GM21423 (cell line): ENCODE data around the gene ANTXR1.

Source experiments
- ATAC-seq: cut with Tn5 transposase; IDR thresholded peaks from one replicate; pipeline ENCODE4 v1.9.1; 2021; ENCODE audit warnings: mild to moderate bottlenecking, moderate library complexity; ENCODE audit not compliant: unreplicated experiment

ANTXR1 gene

GRCh38 chr2:69203166-69203985 lies 190.4 kb downstream of the ANTXR1 start:
- ATAC-seq: no peak

DNA sequence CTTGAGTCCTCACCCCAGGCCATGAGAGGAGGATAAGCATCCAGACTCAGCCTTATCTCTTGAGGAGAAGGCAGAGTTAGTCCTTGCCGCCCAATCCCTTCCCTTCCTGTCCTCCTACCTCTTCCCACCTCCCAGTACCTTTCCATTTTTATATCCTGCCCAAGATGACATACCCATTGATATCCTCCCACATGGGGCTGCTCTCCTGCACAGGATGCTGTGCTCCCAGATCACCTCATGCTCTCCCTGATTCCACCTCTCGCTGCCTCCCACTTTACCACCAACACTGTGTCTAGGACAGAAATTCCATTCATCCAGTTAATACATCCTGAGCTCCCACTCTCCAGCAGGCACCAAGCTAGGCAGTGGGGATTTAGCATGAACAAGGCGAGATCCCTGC lies 191.7 kb downstream of the ANTXR1 start:
- no peak for ATAC-seq

GRCh38 chr2:69205076-69205475 lies 192.1 kb downstream of the ANTXR1 start:
- no peak for ATAC-seq

DNA sequence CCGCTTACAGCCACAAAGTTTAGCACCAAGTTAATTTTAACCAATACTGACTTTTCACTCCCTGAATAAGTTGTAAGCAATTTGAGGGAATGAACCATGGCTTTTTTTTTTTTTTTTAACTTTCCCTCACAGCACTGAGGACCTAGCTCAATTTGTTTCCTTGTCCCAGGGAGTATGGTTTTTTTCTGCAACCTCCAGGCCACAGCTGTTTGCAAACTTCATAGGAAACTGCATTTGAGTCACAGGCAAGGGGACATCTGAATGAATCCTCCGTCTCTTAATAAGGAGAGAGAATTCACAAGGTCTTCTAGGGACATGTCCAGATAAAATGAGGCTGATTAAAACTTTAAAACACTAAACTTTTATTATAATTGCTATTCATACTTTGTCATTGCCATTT lies 192.5 kb downstream of the ANTXR1 start:
- ATAC-seq: no peak

DNA sequence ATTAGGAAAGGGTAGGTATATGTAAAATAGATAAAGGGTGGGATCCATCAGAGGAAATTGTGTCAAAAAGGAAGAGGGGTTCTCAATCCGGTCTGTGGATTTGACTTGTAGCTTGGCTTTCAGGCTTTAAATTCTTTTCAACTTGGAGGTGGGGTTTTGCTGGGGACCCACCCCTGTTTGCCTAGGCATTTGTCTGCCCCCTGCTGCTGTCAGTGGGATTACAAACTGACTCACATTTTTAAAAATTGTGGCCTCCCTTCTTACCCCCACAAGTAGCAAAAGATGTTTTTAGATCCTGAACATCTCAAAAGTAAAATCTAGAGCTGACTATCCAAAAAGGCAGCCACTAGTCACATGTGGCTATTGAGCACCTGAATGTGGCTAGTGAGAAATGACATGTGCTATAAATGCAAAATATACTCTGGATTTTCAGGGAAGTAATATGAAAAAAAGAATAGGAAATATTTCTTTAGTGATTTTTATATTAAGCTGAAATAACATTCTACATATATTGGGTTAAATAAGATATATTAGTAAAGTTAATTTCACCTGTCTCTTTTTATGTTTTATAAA lies 195.1 kb downstream of the ANTXR1 start:
- ATAC-seq: no peak

GRCh38 chr2:69209482-69209881 lies 196.5 kb downstream of the ANTXR1 start:
- no peak for ATAC-seq

- no peak for ATAC-seq
These were observed 197.4 kb downstream of the ANTXR1 start for GRCh38 chr2:69210385-69210784.

GRCh38 chr2:69211048-69211447 lies 198.1 kb downstream of the ANTXR1 start:
- ATAC-seq: no peak

- no peak for ATAC-seq
These were observed 198.7 kb downstream of the ANTXR1 start for GRCh38 chr2:69211686-69212085.

DNA sequence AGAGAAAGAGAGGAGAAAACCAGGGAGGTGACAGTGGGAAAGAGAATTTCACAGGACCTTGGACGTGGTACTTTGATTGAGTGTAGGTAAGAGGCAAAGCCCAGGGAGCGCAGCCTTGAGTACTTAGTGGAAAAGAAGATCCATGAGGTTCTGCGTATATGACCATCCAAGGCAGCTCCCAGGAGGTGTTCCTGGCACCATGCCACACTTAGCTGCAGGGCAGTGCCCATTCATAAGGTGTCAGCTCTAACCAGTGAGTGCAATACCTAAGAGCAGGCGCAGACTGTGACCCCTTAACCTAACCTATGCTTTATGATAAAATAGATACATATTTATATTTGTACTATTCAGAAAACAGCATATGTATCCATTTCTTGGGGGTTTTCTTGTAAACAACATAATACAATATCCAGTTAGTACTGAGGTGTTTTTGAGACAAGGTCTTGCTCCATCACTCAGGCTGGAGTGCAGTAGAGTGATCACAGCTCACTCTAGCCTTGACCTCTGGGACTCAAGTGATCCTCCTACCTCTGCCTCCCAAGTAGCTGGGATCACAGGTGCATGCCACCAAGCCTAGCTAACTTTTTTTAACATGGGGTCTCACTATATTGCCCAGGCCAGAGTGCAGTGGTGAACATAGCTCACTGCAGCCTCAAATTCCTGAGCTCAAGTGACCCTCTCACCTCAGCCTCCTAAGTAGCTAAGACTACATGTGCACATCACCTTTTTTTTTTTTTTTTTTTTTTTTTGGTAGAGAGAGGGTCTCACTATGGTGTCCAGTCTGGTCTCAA lies 199.5 kb downstream of the ANTXR1 start:
- ATAC-seq: no peak

- no peak for ATAC-seq
These were observed 200.2 kb downstream of the ANTXR1 start for GRCh38 chr2:69213201-69213600.

DNA sequence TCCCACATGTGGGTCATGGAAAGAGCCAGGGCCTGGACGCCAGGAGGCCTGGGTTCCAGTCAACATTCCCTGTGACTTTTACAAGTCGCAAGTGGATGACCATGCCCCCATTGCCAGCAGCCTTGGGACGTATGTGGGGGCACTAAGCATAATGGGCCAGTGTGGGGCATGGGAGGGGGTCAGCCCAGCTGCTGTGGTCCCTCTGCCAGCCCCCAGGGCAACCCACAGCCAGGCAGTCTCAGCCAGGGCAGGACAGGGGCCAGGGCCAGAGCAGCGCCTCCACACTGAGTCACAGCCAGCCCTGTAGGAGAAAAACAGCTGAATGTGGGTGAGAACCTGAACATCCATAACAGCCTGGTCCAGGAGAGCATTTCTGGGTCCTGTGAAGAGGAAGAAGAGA lies 200.8 kb downstream of the ANTXR1 start:
- ATAC-seq: no peak

DNA sequence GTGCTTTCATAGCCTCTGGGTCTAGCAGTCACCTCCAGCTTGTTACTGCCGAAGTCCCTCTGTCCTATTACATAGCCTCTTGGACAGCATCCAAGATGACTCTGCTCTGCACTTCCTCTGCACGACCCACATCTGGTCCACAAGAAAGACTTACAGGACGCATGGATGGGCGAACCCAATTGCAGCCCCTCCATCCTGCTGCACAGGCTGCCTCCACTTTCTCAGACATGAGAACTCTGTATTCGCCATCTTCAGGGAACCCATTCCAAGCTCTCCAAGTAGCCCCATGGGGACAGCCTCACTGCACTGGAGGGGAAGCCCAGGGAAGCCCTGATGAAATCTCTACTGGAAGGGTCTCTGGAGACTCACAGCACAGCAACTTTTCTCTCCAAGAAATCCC lies 201.9 kb downstream of the ANTXR1 start:
- ATAC-seq: no peak

GRCh38 chr2:69216535-69217332 lies 203.8 kb downstream of the ANTXR1 start:
- ATAC-seq: no peak

DNA sequence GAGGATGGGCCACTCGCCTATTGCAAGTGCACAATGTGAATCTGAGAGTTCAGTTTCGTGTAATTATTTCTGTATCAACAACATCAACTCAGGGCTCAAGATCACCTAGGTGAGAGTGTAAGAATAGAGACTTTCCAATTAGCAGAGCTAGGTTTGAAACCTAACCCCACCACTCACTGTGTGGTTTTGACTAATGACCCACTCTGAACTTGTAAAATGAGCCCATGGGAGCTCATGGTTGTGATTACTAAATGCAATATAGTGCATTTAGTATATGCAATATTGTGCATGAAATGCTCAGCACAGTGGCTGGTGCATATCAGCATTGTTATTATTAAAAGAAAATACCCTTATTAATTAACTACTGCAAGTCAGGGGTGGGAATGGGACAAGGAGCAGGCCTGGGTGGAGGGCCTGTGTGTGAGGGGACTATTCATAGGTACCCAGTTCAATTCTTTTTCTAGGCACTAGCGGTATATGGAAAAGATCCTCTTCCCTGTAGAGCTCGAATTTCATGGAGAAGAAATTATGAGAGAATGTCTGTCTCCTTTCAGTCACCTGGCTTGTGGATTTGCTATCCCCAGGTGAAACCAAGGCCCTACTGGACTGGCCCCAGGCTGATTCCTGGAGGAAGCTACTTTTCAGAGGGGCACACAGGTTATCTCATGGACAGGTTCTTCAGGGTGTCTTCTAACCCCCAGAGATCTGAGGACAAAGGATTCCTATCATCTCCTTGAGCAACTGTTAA lies 204.5 kb downstream of the ANTXR1 start:
- ATAC-seq: no peak

DNA sequence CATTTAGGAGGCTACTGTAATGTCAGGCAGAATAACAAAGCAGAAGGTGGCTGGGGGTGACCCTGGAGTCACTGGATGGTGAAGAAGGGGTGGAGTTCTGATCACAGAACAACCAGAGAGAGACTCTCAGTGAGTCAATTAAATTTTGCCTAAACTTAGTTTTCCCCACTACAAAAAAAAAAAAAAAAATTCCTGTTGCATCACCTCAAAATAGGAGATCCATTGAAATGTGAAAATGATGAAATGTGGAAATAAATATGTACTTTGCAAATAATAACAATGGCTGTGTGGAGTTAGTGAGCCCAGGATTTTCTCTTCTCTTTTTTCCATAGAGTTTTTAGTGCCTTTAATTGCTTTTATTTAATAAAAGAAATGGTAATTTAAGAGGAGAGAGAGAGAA lies 208.5 kb downstream of the ANTXR1 start:
- ATAC-seq: no peak

GRCh38 chr2:69221960-69222751 lies 209.2 kb downstream of the ANTXR1 start:
- ATAC-seq: no peak

- ATAC-seq: no peak
These were observed 210.1 kb downstream of the ANTXR1 start for GRCh38 chr2:69222953-69223658.
